DMS 273 treated with DMSO at 0.1 percent for 48 hours (cell line): ENCODE data around the gene GABRG3.
A peak's percentile ranks its signal among the peaks of the same experiment; 100 is the strongest.

ENCODE experiments used
- DNase-seq: peaks from one replicate; lab custom pipeline; 2025; lab: John Stamatoyannopoulos, UW

GABRG3 gene

GRCh38 chr15:27414168-27414870 lies 443.3 kb downstream of the GABRG3 start:
- DNase-seq, result no peak

DNA sequence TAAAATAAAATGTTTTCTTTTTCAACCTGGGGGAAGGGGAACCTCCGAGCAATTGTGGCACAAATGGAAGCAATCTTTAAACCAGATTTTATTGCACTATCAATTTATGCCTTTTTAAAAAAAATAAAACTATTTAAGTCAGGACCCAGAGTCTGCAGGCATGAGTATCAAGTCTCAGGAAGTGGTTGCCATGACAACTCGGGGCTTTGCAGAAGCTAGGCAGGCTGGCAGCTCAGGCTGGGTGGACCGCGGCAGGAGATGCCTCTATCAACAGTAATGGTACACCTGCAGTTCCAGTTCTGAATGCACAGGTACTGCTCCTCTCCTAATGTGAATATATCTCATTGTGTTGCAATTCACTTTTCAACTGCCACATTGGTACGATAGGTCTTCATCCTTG lies 447.7 kb downstream of the GABRG3 start:
- DNase-seq, result no peak

GRCh38 chr15:27422997-27423396 lies 452.0 kb downstream of the GABRG3 start:
- no peak for DNase-seq

DNA sequence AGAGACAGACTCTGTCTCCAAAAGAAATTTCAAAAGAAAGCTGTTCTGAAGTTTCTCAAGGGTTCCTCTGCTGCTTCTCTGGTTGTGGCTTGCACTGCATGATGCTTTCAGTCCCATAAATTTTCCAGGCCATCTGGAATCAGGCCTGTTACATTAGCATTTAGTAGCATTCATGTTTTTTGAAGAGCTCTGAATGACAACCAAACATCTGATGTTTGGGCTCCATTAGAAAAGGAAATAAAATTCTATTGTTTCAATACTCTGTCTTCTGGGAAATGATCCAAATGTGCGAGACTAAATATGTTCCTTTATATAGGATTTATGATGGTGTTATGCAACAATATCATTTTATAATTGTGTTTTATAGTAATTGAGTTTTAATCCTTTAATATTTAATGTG lies 455.8 kb downstream of the GABRG3 start:
- peak; percentile 78 for DNase-seq

GRCh38 chr15:27427276-27427675 lies 456.3 kb downstream of the GABRG3 start:
- DNase-seq, result peak; percentile 76

DNA sequence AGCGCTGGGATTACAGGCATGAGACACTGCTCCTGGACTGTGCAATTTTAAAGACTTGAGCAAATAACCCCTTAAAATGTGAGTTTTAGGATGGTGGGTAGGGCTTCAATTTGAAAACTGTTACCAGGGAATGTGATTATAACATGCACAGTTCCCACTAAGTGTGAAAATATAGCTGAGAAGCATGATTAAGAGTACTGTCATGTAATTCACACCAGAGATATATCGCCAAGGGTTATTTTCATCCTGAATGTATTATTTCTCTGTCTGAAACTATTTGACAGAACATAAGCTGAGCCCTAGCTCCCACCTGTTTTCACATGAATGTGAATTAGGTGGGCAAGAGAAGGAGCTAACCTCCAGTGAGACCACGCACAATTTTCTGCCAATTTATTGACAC lies 457.2 kb downstream of the GABRG3 start:
- DNase-seq, result no peak

DNA sequence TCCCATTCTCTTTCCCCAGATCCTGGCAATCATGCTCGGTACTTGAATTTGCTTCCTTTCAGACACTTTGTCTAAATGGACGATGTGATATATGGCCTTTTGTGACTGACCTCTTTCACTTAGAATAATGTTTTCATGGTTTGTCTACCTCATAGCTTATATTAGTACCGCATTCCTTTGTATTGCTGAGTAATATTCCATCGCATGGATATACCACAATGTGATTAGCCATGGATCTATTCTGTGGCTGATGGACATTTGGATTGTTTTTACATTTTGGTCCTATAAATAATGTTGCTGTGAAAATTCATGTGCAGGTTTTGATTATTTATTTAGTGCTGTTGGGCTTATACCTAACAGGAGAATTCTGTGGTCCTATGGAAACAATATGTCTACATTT lies 458.6 kb downstream of the GABRG3 start:
- DNase-seq, result no peak

DNA sequence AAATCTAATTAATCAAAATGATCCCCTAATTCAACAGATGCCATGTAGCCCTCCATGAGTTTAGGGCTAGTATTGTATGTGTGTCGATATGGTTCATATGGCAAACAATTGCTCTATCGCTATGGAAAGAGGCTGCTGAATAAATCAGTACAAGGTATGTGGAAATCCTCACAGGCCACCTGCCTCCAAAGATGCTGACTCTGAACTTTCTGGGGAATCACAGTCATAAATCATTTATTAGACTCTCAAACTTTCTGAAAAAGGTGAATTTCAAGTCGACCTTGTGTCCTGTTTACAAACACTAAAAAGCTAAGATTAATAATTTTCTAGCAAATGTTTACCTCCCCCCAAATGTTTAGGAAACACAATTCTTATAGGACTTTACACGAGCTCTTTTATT lies 462.6 kb downstream of the GABRG3 start:
- DNase-seq, result no peak

DNA sequence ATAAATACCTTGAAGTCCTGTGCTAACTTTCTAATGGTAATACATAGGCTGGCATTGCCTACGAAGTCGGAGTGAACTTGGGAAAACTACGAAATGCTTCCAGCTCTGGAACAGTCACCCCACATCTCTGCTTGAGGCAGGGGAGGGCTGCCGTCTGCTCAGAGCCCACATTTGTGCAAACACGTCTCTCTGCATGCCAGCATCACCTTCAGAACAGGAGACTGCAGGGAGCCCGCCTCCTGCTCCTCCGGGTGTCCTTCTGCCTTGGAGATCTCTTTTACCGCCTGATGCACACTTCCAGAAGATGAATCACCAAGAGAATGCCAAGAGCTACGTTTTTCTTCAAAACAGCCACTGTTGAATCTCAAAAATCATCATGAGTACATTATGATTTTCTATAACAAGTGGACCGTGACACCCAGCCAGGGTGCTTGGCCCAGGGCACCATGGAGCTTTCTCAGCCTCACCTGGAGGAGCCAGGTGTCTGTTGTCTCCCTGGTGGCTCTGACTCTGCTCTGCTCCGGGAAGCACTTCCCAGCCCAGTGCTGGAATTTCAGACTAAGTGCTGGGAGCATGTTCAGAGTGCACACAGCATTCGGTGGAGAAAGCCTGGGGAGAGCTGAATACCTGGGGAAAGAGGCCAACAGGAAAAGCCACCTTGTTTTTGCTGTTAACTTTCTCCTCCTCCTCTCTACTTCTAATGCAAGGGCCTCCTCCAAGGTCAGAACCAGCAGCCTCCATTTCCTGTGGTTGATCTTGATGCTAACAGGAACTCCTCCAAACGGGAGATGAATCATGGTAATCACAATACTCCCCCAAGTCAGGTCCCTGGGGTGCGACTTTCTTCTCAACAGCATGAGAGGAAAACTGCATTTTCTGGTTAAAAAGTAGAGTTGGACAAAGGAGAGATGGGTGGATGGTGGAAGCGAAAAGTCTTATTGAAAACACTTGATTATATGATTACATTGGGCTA lies 467.7 kb downstream of the GABRG3 start:
- no peak for DNase-seq

DNA sequence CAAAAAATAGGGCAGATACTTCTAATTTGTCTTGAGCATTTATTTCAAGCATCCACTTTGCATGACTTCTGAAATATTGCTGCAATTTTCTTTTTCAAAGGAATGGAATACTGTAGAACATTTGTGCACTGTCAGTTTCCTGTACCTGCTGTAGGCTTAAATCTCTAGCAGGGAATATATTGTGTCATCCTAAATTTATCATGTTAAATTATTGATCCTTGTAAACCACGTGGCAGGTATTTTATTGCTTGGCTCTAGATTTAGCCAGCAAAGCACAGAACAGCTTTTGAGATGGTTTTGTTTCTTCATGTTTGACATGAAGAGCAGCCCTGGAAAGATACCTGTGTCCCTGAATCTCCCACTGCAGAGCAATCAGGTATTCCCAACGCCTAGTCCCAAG lies 470.1 kb downstream of the GABRG3 start:
- no peak for DNase-seq

- DNase-seq, result no peak
Observed at GRCh38 chr15:27448234-27448633, 477.3 kb downstream of the GABRG3 start.

GRCh38 chr15:27448986-27449385 lies 478.0 kb downstream of the GABRG3 start:
- DNase-seq, result no peak

DNA sequence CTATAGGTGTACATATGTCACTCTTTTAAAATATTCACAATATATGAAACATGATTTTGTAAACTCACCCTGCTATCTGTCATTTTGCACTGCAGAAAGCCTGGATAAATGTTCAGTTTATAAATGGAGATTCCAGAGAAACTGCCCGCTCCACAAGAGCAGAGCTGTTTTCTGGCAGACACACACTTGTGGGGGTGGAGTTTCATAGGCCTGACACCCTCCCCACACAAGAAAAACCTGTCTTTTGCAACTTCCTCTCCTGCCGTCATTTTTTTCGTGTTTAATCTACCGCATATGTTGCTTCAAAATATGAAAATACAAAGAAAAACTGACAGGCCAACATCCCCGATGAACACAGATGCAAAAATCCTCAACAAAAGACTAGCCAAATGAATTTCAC lies 479.0 kb downstream of the GABRG3 start:
- no peak for DNase-seq

DNA sequence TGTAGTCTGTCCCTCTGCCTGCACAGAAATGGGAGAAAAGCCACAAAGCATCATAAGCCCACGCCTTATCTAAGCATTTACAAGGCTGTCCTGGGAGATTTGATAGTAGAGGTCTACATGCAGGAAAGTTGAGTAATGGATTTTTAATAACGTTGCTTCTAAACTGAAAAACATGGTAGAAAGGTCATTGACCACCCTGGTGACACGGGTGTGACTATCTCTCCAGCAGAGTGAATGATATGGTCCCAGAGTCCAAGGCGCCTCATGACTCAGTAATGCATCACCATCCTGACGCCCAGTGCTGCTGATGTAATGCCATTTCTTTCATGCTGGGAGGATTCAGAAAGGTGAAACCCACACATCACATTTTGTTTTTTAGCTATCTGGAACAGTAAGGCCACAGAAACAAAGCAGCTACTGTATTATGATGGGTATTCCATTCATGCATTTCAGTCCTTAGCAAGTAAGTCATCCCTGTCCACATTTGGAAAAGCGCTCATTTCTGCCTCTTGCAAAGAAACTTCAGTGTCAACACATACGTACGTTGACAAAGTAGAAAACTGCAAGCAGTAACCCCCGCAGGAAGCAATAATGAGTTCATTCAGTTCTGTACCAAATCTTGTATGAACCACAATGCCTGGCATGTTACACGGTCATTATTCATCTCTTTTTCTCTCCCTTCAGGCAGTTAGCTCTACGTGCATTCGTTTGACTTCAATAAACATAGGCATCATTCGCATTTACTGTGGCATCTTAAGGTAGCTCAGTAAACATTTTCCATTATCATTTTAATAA lies 483.5 kb downstream of the GABRG3 start:
- DNase-seq, result no peak

GRCh38 chr15:27456807-27457206 lies 485.8 kb downstream of the GABRG3 start:
- DNase-seq, result no peak

GRCh38 chr15:27457766-27458165 lies 486.8 kb downstream of the GABRG3 start:
- no peak for DNase-seq

GRCh38 chr15:27458345-27459084 lies 487.5 kb downstream of the GABRG3 start:
- no peak for DNase-seq

DNA sequence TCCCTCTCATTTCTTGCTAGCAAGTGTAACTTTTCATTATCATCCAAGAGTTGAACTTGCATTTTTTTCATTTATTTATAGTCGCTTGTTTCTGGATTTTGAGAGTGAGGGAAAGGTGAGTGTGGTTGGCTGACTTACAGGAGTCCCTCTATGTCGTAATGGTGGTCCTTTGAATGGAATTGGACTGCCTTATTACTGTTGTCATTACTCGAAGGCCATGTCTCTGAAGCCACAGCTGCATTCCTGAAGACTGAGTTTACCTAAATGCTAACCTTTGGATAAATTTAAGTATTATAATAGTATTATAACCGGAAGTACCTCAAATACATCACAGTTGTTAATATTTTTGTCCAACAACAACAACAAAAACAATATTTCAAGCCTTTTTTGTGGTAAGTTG lies 488.9 kb downstream of the GABRG3 start:
- DNase-seq, result no peak

- DNase-seq, result no peak
Observed at GRCh38 chr15:27461181-27461580, 490.2 kb downstream of the GABRG3 start.

DNA sequence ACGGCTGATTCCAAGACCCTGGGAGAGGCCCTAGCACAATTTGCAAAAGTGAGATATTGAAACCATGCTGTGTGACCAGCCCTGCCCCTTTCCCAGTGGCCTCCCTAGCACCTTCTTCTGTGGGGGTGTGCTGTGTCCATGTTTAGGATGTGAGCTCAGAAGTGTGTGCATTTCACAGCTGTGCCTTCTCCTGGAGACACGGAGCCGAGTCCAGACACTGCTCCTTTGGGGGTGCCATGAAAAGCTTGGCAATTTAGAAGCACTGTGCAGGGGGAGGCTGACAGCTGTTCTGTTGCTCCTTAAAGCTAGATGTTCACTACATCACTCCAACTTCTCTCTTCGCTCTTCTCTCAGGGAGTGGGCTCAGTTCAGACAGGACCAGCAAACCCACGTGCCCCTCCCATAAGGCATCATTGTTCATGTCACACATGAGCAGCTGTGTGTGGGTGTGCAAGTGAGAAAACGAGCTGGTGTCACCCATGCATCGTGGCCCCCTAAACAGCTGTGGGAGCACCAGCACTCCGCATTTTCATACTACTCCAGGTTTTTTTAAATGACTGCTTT lies 492.6 kb downstream of the GABRG3 start:
- DNase-seq, result no peak

- DNase-seq, result no peak
Observed at GRCh38 chr15:27464941-27465612, 494.1 kb downstream of the GABRG3 start.
